Measurements from ENCODE around the gene SLC10A7.

SLC10A7 gene

DNA sequence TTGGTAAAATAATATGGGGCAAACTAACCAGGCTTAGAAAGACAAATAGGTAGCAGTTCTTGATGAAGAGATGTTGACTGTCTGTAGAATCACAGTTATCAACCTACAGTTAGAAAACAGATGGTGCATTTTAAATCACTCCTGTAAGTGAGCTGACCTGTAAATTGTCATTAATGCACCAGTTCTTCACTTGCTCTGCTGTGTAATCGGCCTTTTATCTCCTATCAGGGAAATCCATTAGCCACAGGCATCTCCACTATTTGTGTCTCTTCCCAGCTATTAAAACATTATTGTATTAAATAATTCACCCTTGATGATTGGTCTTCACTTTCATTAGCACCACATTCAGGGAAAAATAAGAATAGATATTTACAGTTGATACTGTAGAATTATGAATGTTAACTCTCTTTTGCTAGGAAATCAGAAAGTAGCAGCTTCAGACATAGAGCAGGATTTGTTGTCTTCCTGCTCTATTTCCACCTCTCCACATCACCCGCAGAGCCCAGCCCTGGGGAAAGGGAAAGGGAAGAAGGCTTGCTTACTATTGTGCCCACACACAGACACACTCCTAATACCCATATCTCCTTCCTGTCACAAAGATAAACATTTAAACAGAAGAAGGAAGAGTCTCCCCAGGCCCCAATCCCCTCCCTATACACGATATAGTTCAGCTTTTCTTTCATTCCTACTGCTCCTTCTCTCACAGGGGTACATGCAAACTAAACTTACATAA lies 210.3 kb downstream of the SLC10A7 start:
- no peak overlapping the region for H2AFZ ChIP-seq (ENCODE audit: low read depth, low read length)
- no peak overlapping the region for H3K23ac ChIP-seq (ENCODE audit: low read length in 2 of 2)
- H2BK12ac ChIP-seq (ENCODE audit: low read length in 2 of 2) = no peak overlapping the region
- H3K14ac ChIP-seq (ENCODE audit: low read length in 2 of 2) = no peak overlapping the region
- H3K4ac ChIP-seq (ENCODE audit: low read depth in 1 of 2, low read length in 2 of 2) = no peak overlapping the region
- DNase-seq = no peak
- H4K8ac ChIP-seq (ENCODE audit: low read length) = no peak overlapping the region
- WGBS = 44% methylated on average over 3 of the region's 3 CpGs
- no peak overlapping the region for H2BK5ac ChIP-seq (ENCODE audit: low read depth, low read length, poor library complexity, severe bottlenecking)
- no peak overlapping the region for H3K18ac ChIP-seq (ENCODE audit: low read depth in 1 of 2, low read length in 2 of 2)
- no peaks in the 10 kb centered on the region for H3K36me3 ChIP-seq (ENCODE audit: control insufficient read depth in 1 of 2, insufficient read depth in 2 of 2, low read depth in 1 of 2, low read length in 2 of 2)
- H3K27ac ChIP-seq (ENCODE audit: low read length, poor library complexity, severe bottlenecking) = no peak overlapping the region
- H3K4me3 ChIP-seq (ENCODE audit: insufficient read depth in 1 of 2, low read depth in 1 of 2, low read length in 2 of 2) = no peak overlapping the region
- H2BK15ac ChIP-seq (ENCODE audit: low read depth, poor library complexity, severe bottlenecking) = no peak overlapping the region
- H2AK5ac ChIP-seq (ENCODE audit: low read length, severe bottlenecking) = no peak overlapping the region
- no peak overlapping the region for H4K91ac ChIP-seq (ENCODE audit: low read length)
- no peaks in the 10 kb centered on the region for H3K9me3 ChIP-seq (ENCODE audit: control insufficient read depth, low read length)
- no peak overlapping the region for H2BK120ac ChIP-seq (ENCODE audit: low read depth, low read length)
- H3K4me2 ChIP-seq (ENCODE audit: low read length, poor library complexity, severe bottlenecking) = no peak overlapping the region
- peaks cover 4% of the 10 kb centered on the region for H3K79me1 ChIP-seq (replicated peaks; ENCODE audit: low read length, poor library complexity, severe bottlenecking)
- H3K27me3 ChIP-seq (ENCODE audit: control insufficient read depth in 1 of 2, insufficient read depth in 1 of 2, low read length in 2 of 2) = no peaks in the 10 kb centered on the region
- no peaks in the 10 kb centered on the region for H3K4me1 ChIP-seq (ENCODE audit: control insufficient read depth, insufficient read depth, low read depth, low read length)
- no peak overlapping the region for H3K9ac ChIP-seq (ENCODE audit: low read length)

DNA sequence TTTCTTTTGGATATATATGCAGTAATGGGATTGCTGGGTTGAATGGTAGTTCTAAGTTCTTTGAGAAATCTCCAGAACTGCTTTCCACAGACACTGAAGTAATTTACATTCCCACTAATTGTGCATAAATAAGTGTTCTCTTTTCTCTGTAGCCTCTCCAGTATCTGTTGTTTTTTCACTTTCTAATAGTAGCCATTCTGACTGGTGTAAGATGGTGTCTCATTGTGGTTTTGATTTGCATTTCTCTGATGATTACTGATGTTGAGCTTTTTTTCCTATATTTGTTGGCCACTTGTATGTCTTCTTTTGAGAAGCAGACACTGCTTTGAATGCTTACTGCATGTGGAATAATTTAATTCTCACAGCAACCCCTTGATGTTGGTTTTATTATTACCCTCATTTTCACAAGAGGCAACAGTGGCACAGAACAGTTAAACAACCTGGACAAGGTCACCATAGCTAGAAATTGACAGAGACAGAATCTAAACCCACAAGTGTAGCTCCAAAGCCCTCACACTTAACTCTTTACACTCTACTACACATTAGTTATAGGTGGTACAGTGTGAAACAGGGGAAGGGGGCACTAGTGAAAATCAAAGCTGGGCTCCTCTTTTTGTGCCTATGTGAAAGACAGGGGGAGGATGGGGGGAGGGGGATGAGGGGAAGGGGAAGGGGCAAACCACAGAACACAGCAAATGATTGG lies 211.3 kb downstream of the SLC10A7 start:
- H2AFZ ChIP-seq (ENCODE audit: low read depth, low read length) = no peak overlapping the region
- DNase-seq = no peak
- H3K23ac ChIP-seq (ENCODE audit: low read length in 2 of 2) = no peak overlapping the region
- no peak overlapping the region for H3K4ac ChIP-seq (ENCODE audit: low read depth in 1 of 2, low read length in 2 of 2)
- H2BK120ac ChIP-seq (ENCODE audit: low read depth, low read length) = no peak overlapping the region
- H2AK5ac ChIP-seq (ENCODE audit: low read length, severe bottlenecking) = no peak overlapping the region
- H2BK5ac ChIP-seq (ENCODE audit: low read depth, low read length, poor library complexity, severe bottlenecking) = no peak overlapping the region
- no peak overlapping the region for H3K27ac ChIP-seq (ENCODE audit: low read length, poor library complexity, severe bottlenecking)
- no peak overlapping the region for H4K8ac ChIP-seq (ENCODE audit: low read length)
- H3K36me3 ChIP-seq (ENCODE audit: control insufficient read depth in 1 of 2, insufficient read depth in 2 of 2, low read depth in 1 of 2, low read length in 2 of 2) = no peaks in the 10 kb centered on the region
- H3K4me1 ChIP-seq (ENCODE audit: control insufficient read depth, insufficient read depth, low read depth, low read length) = no peaks in the 10 kb centered on the region
- no peak overlapping the region for H3K4me3 ChIP-seq (ENCODE audit: insufficient read depth in 1 of 2, low read depth in 1 of 2, low read length in 2 of 2)
- no peak overlapping the region for H2BK12ac ChIP-seq (ENCODE audit: low read length in 2 of 2)
- peaks cover 4% of the 10 kb centered on the region for H3K79me1 ChIP-seq (replicated peaks; ENCODE audit: low read length, poor library complexity, severe bottlenecking)
- H3K14ac ChIP-seq (ENCODE audit: low read length in 2 of 2) = no peak overlapping the region
- no peak overlapping the region for H3K18ac ChIP-seq (ENCODE audit: low read depth in 1 of 2, low read length in 2 of 2)
- no peak overlapping the region for H2BK15ac ChIP-seq (ENCODE audit: low read depth, poor library complexity, severe bottlenecking)
- no peak overlapping the region for H3K4me2 ChIP-seq (ENCODE audit: low read length, poor library complexity, severe bottlenecking)
- H3K9me3 ChIP-seq (ENCODE audit: control insufficient read depth, low read length) = no peaks in the 10 kb centered on the region
- H3K27me3 ChIP-seq (ENCODE audit: control insufficient read depth in 1 of 2, insufficient read depth in 1 of 2, low read length in 2 of 2) = no peaks in the 10 kb centered on the region
- H3K9ac ChIP-seq (ENCODE audit: low read length) = no peak overlapping the region
- H4K91ac ChIP-seq (ENCODE audit: low read length) = no peak overlapping the region

DNA sequence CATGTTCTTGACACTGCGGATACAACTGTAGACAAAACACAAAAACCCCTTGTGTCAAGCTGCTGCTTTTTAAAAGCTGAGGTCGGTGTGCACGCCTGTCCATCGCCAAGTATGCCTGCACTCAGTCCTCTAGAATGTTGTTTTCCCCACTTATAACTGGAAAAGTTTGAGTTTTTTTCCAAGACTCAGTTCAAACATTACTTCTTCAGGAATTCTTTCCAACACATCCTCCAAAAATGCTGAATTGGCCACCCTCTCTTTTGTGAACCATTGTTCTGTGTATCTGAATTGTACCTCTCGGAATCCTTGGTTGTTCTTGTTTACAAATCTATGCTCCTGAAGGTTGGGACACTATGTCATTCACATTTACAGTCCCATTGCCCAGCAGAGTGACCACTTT lies 212.8 kb downstream of the SLC10A7 start:
- Histone ChIP-seq H2BK5ac (ENCODE audit: low read depth, low read length, poor library complexity, severe bottlenecking) (no peak overlapping the region), H3K9me3 (ENCODE audit: control insufficient read depth, low read length) (peaks cover 2% of the 10 kb centered on the region), H3K27ac (ENCODE audit: low read length, poor library complexity, severe bottlenecking) (no peak overlapping the region), H3K18ac (ENCODE audit: low read depth in 1 of 2, low read length in 2 of 2) (no peak overlapping the region), H4K91ac (ENCODE audit: low read length) (no peak overlapping the region), H3K36me3 (ENCODE audit: control insufficient read depth in 1 of 2, insufficient read depth in 2 of 2, low read depth in 1 of 2, low read length in 2 of 2) (no peaks in the 10 kb centered on the region), H2BK120ac (ENCODE audit: low read depth, low read length) (no peak overlapping the region), H2BK15ac (ENCODE audit: low read depth, poor library complexity, severe bottlenecking) (no peak overlapping the region), H2AFZ (ENCODE audit: low read depth, low read length) (no peak overlapping the region), H2AK5ac (ENCODE audit: low read length, severe bottlenecking) (no peak overlapping the region), H3K4me2 (ENCODE audit: low read length, poor library complexity, severe bottlenecking) (no peak overlapping the region), H3K4me3 (ENCODE audit: insufficient read depth in 1 of 2, low read depth in 1 of 2, low read length in 2 of 2) (no peak overlapping the region), H3K9ac (ENCODE audit: low read length) (no peak overlapping the region), H3K79me1 (replicated peaks; ENCODE audit: low read length, poor library complexity, severe bottlenecking) (peaks cover 3% of the 10 kb centered on the region), H3K4me1 (ENCODE audit: control insufficient read depth, insufficient read depth, low read depth, low read length) (no peaks in the 10 kb centered on the region), H3K23ac (ENCODE audit: low read length in 2 of 2) (no peak overlapping the region), H2BK12ac (ENCODE audit: low read length in 2 of 2) (no peak overlapping the region), H4K8ac (ENCODE audit: low read length) (no peak overlapping the region), H3K4ac (ENCODE audit: low read depth in 1 of 2, low read length in 2 of 2) (no peak overlapping the region), H3K27me3 (ENCODE audit: control insufficient read depth in 1 of 2, insufficient read depth in 1 of 2, low read length in 2 of 2) (no peaks in the 10 kb centered on the region), H3K14ac (ENCODE audit: low read length in 2 of 2) (no peak overlapping the region)
- 88% methylated on average over 5 of the region's 5 CpGs for WGBS
- no peak for DNase-seq

DNA sequence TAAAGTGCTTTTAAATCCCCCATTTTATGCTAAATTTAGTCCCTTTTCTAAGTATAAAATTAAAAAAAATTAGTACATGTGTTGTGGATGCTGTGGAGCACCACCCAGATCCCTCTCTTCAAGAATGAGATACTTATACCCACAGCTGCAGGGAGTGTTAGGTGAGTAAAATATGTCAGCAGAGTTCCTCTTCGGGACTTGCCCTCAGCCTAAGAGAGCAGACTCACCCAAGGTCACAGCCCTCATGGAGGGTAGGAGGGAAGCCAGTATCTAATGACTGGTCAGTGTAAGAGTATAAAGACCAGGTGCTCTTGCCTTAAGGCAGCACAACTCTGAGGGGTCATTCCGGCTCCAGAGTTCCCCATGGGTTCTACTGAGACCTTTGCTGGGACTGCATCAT lies 218.9 kb downstream of the SLC10A7 start:
- no peak overlapping the region for H2BK5ac ChIP-seq (ENCODE audit: low read depth, low read length, poor library complexity, severe bottlenecking)
- no peaks in the 10 kb centered on the region for H3K36me3 ChIP-seq (ENCODE audit: control insufficient read depth in 1 of 2, insufficient read depth in 2 of 2, low read depth in 1 of 2, low read length in 2 of 2)
- H3K9ac ChIP-seq (ENCODE audit: low read length) = no peak overlapping the region
- no peaks in the 10 kb centered on the region for H3K27me3 ChIP-seq (ENCODE audit: control insufficient read depth in 1 of 2, insufficient read depth in 1 of 2, low read length in 2 of 2)
- H3K79me1 ChIP-seq (replicated peaks; ENCODE audit: low read length, poor library complexity, severe bottlenecking) = no peaks in the 10 kb centered on the region
- no peak overlapping the region for H2BK120ac ChIP-seq (ENCODE audit: low read depth, low read length)
- H3K18ac ChIP-seq (ENCODE audit: low read depth in 1 of 2, low read length in 2 of 2) = no peak overlapping the region
- H3K14ac ChIP-seq (ENCODE audit: low read length in 2 of 2) = no peak overlapping the region
- no peak overlapping the region for H4K8ac ChIP-seq (ENCODE audit: low read length)
- WGBS = 100% methylated on average over 2 of the region's 2 CpGs
- no peak overlapping the region for H3K27ac ChIP-seq (ENCODE audit: low read length, poor library complexity, severe bottlenecking)
- H3K4me2 ChIP-seq (ENCODE audit: low read length, poor library complexity, severe bottlenecking) = no peak overlapping the region
- no peak overlapping the region for H2BK12ac ChIP-seq (ENCODE audit: low read length in 2 of 2)
- H3K9me3 ChIP-seq (ENCODE audit: control insufficient read depth, low read length) = peaks cover 2% of the 10 kb centered on the region
- no peak overlapping the region for H3K23ac ChIP-seq (ENCODE audit: low read length in 2 of 2)
- H3K4me3 ChIP-seq (ENCODE audit: insufficient read depth in 1 of 2, low read depth in 1 of 2, low read length in 2 of 2) = no peak overlapping the region
- no peak for DNase-seq
- no peak overlapping the region for H2AK5ac ChIP-seq (ENCODE audit: low read length, severe bottlenecking)
- H4K91ac ChIP-seq (ENCODE audit: low read length) = no peak overlapping the region
- H3K4me1 ChIP-seq (ENCODE audit: control insufficient read depth, insufficient read depth, low read depth, low read length) = no peaks in the 10 kb centered on the region
- H2BK15ac ChIP-seq (ENCODE audit: low read depth, poor library complexity, severe bottlenecking) = no peak overlapping the region
- no peak overlapping the region for H2AFZ ChIP-seq (ENCODE audit: low read depth, low read length)
- no peak overlapping the region for H3K4ac ChIP-seq (ENCODE audit: low read depth in 1 of 2, low read length in 2 of 2)

All from mesenchymal stem cell (in vitro differentiated cells and primary cell).